Astrocyte of the cerebellum (primary cell): ENCODE results near the gene GNB5.

Experiments
- DNase-seq: peaks from one replicate; pipeline ENCODE4 v3.0.0-alpha.2; 2011; ENCODE audit warnings: low read depth
- H3K4me3 ChIP-seq: 2 replicates; pipeline ENCODE4 v1.5.1; 2011; ENCODE audit warnings: mild to moderate bottlenecking, low read depth, low read length, moderate library complexity
- CTCF ChIP-seq: IDR thresholded peaks from 2 replicates; pipeline ENCODE4 v1.5.1; 2012; ENCODE audit warnings: low read length, low read depth, moderate library complexity, mild to moderate bottlenecking; ENCODE audit errors: missing control alignments
- in situ Hi-C: cut with HindIII; loops from 2 replicates; pipeline ENCODE4 v1.10.0; 2017; ENCODE audit warnings: low sequenced_read_pairs

GNB5 gene

DNA sequence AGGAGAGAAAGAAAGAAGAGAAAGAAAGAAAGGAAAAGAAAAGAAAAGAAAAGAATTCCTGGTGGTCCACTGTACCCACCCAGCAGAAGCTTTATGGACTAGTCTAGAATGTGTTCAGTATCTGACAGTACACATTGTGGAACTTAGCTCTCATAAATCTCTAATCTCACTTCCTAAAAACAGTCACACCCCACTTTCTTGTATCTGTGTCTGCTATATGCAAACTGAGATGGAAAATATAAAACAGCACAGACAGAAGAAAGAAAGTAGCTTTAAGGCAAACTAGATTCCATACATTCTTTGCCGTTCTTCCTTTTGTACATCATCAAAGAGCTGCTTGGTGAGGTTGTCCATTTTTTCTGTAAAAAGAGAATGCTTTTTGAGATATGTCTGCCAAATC lies 41.1 kb upstream of the GNB5 start:
- H3K4me3 ChIP-seq: no peak overlapping the region
- no peak for DNase-seq
- in situ Hi-C loops: no loop called here
- no peak for TF ChIP-seq CTCF

DNA sequence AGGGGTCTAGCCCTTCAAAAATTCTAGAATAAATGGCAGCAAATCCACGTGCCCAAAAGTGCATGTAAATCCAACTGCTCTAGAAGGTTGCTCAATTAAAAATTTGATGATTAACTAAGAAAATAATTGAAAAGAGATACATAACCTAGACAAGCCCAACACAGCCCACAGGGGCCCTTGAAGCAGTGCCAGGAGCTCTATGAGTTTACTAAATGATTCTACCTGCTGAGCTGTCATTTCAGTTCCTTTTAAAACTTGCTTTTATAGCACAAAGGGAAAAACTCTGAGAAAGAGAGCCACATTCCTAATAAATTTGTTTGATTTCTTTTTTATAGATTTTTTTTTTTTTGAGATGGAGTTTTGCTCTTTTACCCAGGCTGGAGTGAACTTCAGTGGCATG lies 38.9 kb upstream of the GNB5 start:
- no peak overlapping the region for H3K4me3 ChIP-seq
- in situ Hi-C loops: no loop called here
- no peak for TF ChIP-seq CTCF
- no peak for DNase-seq

- DNase-seq: no peak
- in situ Hi-C loops: no loop called here
- TF ChIP-seq CTCF: no peak
- H3K4me3 ChIP-seq: no peak overlapping the region
These were observed 37.7 kb upstream of the GNB5 start for GRCh38 chr15:52228921-52229320.

GRCh38 chr15:52227456-52227855 lies 36.3 kb upstream of the GNB5 start:
- peak; percentile 78 for DNase-seq
- no peak overlapping the region for H3K4me3 ChIP-seq
- peak; percentile 87 for TF ChIP-seq CTCF
- in situ Hi-C loops: no loop called here

GRCh38 chr15:52225230-52225629 lies 34.0 kb upstream of the GNB5 start:
- in situ Hi-C loops: no loop called here
- no peak overlapping the region for H3K4me3 ChIP-seq
- no peak for TF ChIP-seq CTCF
- no peak for DNase-seq

DNA sequence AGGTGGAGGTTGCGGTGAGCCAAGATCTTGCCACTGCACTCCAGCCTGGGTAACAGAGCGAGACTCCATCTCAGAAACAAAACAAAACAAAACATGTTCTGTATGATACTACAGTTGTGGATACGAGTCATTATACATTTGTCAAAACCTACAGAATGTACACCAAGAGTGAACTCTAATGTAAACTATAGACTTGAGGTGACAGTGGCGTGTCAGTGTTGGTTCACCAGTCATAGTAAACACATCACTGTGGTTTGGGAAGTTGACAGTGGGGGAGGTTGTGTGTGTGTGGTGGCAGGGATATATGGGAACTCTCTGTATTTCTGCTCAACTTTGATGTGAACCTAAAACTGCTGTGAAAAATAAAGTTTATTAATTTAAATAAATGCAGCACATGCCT lies 33.0 kb upstream of the GNB5 start:
- no peak for DNase-seq
- no peak overlapping the region for H3K4me3 ChIP-seq
- in situ Hi-C loops: no loop called here
- no peak for TF ChIP-seq CTCF

DNA sequence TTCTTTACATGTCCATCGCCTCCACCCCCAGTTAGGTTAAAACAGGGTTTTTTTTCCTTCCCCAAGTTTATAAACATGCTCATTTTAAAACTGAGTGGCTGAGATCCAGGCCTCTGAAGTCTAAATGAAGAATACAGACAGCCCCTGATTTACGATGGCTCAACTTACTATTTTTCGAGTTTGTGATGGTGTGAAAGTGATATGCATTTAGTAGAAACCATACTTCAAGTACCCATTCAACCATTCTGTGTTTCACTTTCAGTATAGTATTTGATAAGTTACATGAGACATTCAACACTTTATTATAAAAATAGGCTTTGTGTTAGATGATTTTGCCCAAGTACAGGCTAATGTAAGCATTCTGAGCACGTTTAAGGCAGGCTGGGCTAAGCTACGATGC lies 30.5 kb upstream of the GNB5 start:
- no peak for DNase-seq
- no peak for TF ChIP-seq CTCF
- in situ Hi-C loops: no loop called here
- H3K4me3 ChIP-seq: no peak overlapping the region
